Measurements from ENCODE around the gene PHAF1.

PHAF1 gene

GRCh38 chr16:67164599-67165061, 54.9 kb downstream of the PHAF1 start, which contains the start of gene HSF4:
TSS of gene HSF4 (plus strand) at chr16:67164745. CDS start at chr16:67164812, 67 bp downstream.
- DNase-seq, result peak in 1 of 2 experiments; percentile 59

GRCh38 chr16:67165121-67166078, 55.7 kb downstream of the PHAF1 start:
- no peak for DNase-seq

DNA sequence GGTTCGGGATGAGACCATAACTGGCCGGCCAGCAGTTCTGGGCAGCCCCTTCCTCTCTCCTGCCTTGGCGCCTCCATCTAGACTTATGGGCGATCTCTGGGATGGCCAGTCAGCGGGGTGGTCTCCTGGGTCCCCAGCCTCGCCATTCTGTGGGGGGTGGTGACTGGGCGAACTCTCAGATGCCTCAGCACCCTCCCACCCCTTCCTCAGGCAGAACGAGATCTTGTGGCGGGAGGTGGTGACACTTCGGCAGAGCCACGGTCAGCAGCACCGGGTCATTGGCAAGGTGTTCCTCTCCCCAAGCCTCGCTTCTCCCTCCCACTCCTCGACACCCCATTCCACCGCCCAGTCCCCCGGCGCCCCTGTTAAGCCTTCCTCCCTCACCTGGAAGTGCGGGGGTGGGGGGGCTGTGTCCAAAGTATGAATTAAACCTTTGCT, 56.4 kb downstream of the PHAF1 start:
- no peak for DNase-seq

GRCh38 chr16:67166598-67167168, 56.9 kb downstream of the PHAF1 start:
- DNase-seq, result no peak

DNA sequence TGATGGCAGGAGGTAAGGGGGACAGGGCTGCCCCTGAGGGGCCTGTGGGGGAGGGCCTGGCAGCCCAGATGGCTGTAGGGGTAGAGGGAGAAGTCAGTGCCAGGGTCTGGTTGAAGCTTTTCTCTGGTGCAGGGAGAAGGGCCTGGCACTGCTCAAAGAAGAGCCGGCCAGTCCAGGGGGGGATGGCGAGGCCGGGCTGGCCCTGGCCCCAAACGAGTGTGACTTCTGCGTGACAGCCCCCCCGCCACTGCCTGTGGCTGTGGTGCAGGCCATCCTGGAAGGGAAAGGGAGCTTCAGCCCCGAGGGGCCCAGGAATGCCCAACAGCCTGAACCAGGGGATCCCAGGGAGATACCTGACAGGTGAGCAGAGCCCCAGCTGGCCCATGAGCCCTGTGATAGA, 57.8 kb downstream of the PHAF1 start:
- no peak for DNase-seq

DNA sequence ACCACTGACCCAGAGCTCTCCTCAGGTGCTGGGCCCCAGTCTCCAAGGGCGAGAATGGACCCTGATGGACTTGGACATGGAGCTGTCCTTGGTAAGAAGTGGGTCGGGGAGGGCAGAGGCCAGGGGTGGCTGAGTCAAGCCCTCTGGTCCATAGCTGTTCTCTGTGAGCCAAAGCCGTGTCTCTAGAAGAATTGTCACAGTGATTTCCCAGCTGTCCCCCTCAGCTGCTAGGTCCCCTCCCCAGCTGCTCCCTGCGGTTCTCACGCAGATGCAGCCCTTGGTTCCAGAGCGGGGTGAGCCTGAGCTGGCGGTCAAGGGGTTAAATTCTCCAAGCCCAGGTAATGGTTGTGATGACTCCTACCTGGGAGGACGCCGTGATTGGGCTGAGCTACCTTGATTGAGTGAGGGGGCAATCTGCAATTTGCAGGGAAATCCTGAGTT, 59.3 kb downstream of the PHAF1 start:
- DNase-seq, result no peak

DNA sequence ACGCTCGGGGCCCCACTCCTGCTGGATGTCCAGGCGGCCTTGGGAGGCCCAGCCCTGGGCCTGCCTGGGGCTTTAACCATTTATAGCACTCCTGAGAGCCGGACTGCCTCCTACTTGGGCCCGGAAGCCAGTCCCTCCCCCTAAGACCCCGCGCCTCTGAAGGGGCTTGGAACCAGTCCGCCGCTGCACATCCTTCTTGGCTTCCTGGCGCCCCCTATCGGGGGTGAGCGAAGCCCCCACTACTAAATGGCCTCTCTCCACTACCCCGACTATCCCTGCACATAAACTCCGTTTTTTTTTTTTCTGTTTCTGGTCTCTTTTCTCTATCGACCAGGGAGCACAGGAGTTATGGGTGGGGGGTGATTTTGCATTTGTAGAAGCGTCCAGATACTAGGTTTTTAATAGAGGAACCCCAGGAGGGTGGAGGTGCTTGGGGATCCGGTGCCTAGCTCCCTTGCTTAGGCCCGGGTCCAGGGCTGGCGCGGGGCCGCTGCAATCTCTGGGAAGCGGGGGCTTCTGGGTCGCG, 60.0 kb downstream of the PHAF1 start:
- peak; percentile 8 to 50 for DNase-seq

DNA sequence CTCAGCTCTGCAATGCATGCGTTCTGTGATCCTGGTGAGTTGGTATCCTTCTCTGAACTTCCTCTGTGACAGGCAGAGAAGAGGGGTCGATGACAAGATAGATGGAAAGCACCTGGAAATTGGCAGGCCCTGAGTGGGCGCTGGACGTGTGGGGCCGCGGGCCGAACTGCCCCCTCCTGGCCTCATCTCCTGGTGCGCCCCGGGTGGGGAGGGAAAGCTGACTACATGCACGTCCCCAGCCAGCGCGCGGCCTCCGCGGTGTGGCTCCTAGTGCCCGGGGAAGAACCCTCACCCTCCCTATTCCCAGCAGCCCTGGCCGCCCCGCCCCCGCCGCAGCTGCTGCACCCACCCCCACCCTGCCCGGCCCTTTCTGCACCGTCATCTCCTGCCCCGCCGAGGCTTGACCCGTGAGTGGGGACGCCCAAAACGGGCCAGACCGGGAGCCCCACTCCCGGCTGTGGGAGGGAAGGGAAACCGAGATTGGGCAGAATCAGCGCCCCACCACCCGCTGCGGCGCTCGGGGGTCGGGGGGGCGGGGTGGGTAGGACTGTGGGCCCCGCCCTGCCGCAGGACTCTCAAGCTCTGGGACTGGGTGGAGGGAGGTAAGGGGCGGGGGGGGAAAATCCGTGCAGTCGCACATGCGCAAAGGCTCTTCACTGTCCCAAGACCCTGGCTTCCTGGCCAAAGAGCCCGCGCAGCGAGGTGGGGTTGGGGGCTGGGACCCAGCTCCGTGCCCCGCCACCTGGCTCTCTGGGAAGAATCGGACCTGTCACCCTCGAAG, 60.6 kb downstream of the PHAF1 start, which contains the start of gene NOL3:
TSS of gene NOL3 (plus strand) at position 371 of the 781 bp plus-strand sequence.
- DNase-seq, result peak; percentile 17 to 77

GRCh38 chr16:67170949-67171649, 61.4 kb downstream of the PHAF1 start:
- DNase-seq, result no peak

GRCh38 chr16:67173323-67173722, 63.6 kb downstream of the PHAF1 start:
- DNase-seq, result no peak

- DNase-seq, result peak; percentile 50 to 86
These were observed 64.3 kb downstream of the PHAF1 start for GRCh38 chr16:67173808-67174705.

DNA sequence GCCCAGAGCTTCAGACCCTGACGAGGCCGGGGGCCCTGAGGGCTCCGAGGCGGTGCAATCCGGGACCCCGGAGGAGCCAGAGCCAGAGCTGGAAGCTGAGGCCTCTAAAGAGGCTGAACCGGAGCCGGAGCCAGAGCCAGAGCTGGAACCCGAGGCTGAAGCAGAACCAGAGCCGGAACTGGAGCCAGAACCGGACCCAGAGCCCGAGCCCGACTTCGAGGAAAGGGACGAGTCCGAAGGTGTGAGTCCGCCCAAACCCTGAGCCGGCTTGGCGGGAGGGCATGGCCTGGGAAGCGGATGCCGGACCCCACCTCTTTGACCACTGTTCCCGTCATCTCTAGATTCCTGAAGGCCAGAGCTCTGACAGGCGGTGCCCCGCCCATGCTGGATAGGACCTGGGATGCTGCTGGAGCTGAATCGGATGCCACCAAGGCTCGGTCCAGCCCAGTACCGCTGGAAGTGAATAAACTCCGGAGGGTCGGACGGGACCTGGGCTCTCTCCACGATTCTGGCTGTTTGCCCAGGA, 65.0 kb downstream of the PHAF1 start:
- no peak for DNase-seq

GRCh38 chr16:67176662-67177061, 66.9 kb downstream of the PHAF1 start:
- no peak for DNase-seq

DNA sequence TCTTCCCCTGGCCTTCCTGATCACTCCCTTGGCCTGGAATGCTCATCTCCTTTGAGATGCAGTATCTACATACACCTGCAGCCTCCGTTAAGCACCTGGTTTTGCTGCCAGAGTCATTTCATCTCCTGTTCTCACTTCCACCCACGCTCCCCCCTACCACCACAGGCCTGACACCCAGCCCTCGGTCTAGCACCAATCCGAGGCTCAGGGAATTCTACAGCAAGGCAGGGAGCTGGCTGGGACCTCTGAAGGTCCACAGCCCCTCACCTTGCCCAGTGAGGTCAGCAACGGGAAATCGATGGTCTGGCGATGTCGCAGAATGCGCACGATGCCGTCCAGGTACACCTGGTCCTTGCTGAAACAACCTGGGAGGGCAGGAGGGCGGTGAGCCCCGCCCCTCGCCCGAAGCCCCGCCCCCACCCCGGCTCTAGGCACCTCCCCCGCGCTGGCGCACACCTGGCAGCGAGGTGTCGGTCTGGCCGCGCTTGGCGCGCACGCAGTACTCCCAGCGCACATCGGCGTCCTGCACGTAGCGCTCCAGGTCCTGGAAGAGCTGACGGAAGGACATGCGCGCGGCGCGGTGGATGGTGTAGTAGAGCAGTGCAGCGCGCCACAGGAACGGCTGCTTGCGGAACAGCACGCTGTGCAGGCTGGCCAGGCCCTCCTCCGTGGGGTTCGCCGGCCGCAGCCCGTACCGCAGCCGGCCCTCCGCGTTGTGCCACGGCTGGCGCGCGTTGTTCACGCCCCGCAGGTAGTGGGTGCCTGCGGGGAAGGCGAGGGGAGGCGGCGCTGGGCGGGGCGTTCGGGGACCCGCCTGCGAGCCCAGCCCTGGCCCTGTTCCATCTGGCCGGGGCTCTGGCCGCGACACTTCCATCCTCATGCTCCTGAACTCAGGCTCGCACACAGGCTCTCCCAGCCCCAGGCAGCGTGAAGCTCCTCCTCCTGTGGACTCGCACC, 68.3 kb downstream of the PHAF1 start:
- DNase-seq, result peak; percentile 80 to 92

DNA sequence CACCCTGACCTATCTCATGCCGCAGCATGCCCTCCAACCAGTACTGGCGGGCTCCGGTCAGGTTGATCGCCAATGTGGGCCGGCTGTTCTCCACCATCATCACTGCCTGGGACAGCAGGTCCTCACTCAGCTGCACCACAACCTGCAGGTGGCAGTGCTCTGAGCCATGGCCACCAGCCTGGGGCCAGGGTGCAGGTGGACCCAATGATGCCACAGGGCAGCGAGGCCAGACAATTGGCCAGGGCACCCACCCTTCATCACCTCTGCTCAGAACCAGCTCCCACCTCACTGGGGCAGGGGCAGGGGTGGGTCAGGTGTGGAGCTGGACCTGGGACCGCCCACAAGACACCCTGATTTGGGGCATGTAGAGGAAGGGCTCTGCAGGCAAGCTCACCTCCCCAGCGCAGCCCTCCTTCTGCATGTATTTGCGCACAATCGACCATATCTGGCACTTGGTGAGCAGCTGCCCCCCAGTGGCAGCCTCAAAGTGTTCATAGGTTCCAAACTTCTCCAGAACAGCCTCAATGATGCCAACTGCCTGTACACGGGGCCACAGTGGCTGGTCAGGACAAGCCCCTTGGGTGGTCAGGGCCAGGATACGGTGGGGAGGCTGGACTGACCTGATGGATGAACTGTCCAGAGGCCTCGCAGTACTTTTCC, 69.8 kb downstream of the PHAF1 start:
- DNase-seq, result peak in 1 of 2 experiments; percentile 5

DNA sequence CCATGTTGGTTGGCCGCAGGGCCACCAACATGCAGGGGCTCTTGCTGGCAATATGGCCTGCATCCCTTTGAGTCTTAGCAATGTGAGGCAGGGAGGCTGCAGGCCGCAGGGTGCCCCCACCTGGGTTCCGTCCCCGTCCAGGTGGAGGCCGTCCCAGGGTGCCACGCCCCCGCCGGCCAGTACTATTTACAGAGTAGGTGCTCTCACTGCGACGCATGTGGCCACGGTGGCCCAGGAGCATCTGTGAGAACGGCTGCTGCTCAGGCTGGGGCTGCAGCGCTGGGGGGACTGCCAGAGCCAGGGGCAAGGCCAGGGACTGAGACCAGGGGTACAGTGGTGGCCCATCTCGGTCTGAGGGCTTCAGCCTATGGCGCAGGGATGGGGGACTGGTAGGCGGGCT, 70.4 kb downstream of the PHAF1 start:
- no peak for DNase-seq

DNA sequence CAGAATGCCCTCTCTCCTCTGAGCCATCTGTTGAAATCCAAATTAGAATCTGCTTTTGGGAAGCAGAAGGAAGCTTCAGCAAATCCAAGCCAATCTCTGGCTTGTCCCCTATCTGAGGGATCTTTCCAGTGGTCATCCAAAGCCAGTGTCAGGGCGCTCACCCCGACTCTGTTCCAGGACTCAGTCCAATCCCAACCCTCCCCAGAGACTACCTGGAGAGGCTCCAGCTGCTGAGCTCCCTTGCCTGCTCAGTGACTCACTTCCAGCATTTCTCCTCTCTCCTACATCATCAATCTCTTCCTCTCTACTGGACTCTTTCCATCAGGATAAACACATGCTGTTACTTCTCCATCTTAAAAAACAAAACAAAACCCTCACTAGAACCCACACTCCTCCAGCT, 71.6 kb downstream of the PHAF1 start:
- no peak for DNase-seq

DNA sequence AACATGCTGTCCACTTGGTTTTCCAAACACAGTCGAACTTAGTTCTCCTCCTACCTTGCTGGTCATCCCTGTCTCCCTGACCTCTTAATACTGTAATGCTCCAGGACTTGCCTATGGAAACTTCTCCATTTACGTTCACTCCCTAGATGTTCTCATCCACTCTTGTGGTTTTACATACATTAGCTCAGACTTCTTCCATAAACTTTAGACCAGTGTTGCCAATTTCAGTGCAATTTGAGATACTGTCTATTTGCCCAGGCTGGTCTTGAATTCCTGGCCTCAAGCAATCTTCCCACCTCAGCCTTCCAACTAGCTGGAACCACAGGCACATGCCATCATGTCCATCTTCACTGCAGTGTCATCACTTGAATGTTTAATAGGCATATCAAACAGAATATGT, 72.5 kb downstream of the PHAF1 start:
- DNase-seq, result no peak

DNA sequence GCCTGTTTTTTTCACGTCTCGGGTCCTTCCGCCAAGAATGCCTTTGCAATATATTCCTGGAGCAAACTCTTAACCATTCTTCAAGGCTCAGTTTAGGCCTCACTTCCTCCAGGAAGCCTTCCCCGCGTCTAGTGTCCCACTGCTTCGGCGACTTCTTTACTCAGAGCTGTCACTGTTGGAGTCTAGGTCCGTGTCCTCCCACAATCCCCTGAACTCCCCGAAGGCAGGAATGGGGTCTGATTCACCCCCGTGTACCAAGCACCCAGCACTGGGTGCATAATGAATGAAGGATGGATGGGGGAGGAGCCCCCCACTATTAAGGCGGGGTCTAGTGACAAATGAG, 73.5 kb downstream of the PHAF1 start:
- DNase-seq, result no peak

Measured in NCI-H526 (cell line).